ENCODE measurements around the gene RASD1.

- TF ChIP-seq CTCF (IDR thresholded peaks at IDR 0.05; ENCODE audit: poor library complexity) (no peak), EZH2 (IDR thresholded peaks at IDR 0.05; ENCODE audit: borderline replicate concordance) (no peak)
Measured at GRCh38 chr17:17511881-17512858, 16.0 kb upstream of the RASD1 start.
